Ascending aorta (tissue), 2 donors: ENCODE measurements around the gene PALB2. TPM values are rescaled to one million over a fixed set of nuclear protein-coding genes. Genes with fewer than 3 reads are reported as not detected.
"Not testable (repeated sequence)": the region's sequence is repeated elsewhere in the genome, so short reads cannot be mapped to it uniquely, and the experiment has no call there.

Source experiments
- DNase-seq, 2 donors: peaks; one replicate each; pipeline ENCODE4 v3.0.0-alpha.2; 2019; ENCODE audit warnings: low spot score in 2 of 2
- H3K27ac ChIP-seq, 2 donors: fragments of 200-600 bp; sonication (generic); one replicate each; pipeline ENCODE4 v1.5.1; 2016 to 2017; ENCODE audit warnings: mild to moderate bottlenecking in 1 of 2
- H3K27me3 ChIP-seq: fragments of 200-600 bp; sonication (generic); one replicate; pipeline ENCODE4 v1.5.1; 2017
- H3K36me3 ChIP-seq, 2 donors: fragments of 200-600 bp; sonication (generic); one replicate each; pipeline ENCODE4 v1.5.1; 2016
- H3K4me1 ChIP-seq, 2 donors: fragments of 200-600 bp; sonication (generic); one replicate each; pipeline ENCODE4 v1.5.1; 2016 to 2017; ENCODE audit warnings: mild to moderate bottlenecking in 1 of 2
- H3K4me3 ChIP-seq, 2 donors: fragments of 200-600 bp; sonication (generic); one replicate each; pipeline ENCODE4 v1.5.1; 2016 to 2017; ENCODE audit warnings: mild to moderate bottlenecking in 1 of 2
- H3K9me3 ChIP-seq, 2 donors: fragments of 200-600 bp; sonication (generic); one replicate each; pipeline ENCODE4 v1.5.1; 2016
- CTCF ChIP-seq, 3 experiments: fragments of 200-600 bp in 2 of 3; fragments of 450-650 bp in 1 of 3; sonication (generic) in 2 of 3; IDR thresholded peaks; one replicate each; pipeline ENCODE4 v1.5.1; 2016 to 2019; ENCODE audit warnings: antibody characterized with exemption in 3 of 3, mild to moderate bottlenecking in 1 of 3, moderate library complexity in 1 of 3
- intact Hi-C: fragments of 100-400 bp; cut with DNase I; formaldehyde crosslinking; loops from one replicate; pipeline ENCODE4 v1.15.1; 2023
- total RNA-seq: library from RNA; depleted of rRNA; stranded (reverse); fragments of >200 nt; gene quantifications from one replicate; pipeline ENCODE4 v1.1.0, GENCODE V29; 2016

PALB2 gene
- total RNA-seq, 1 donor from 2014 or later, result 2.1 TPM

- no peak for TF ChIP-seq CTCF (IDR thresholded peaks at IDR 0.05)
Measured at GRCh38 chr16:23611936-23612335, 29.2 kb downstream of the PALB2 start.

GRCh38 chr16:23610905-23611304, 30.2 kb downstream of the PALB2 start:
- peaks cover 2 to 42% of the 10 kb centered on the region in 2 donors for H3K36me3 ChIP-seq
- DNase-seq, H3K27me3 ChIP-seq, H3K27ac ChIP-seq, H3K9me3 ChIP-seq, H3K4me3 ChIP-seq, H3K4me1 ChIP-seq, intact Hi-C loops: not testable (repeated sequence)

More at GRCh38 chr16:23611936-23612335, 29.2 kb downstream of the PALB2 start:
- Histone ChIP-seq H3K4me3 (no peak overlapping the region), H3K27ac (no peak overlapping the region), H3K9me3 (no peaks in the 10 kb centered on the region), H3K36me3 (peaks cover 6 to 49% of the 10 kb centered on the region in 2 donors), H3K4me1 (no peaks in the 10 kb centered on the region), H3K27me3 (no peaks in the 10 kb centered on the region)
- DNase-seq, result no peak
- intact Hi-C loops, result no loop called here

- H3K4me1 ChIP-seq, result no peaks in the 10 kb centered on the region
- H3K4me3 ChIP-seq, result no peak overlapping the region
- no peak overlapping the region for H3K27ac ChIP-seq
- H3K9me3 ChIP-seq, result no peaks in the 10 kb centered on the region
- no peak for TF ChIP-seq CTCF (IDR thresholded peaks at IDR 0.05)
- H3K27me3 ChIP-seq, result no peaks in the 10 kb centered on the region
- intact Hi-C loops, result no loop called here
- DNase-seq, result no peak
- H3K36me3 ChIP-seq, result peaks cover 0 to 45% of the 10 kb centered on the region in 2 donors
Measured at GRCh38 chr16:23609929-23610328, 31.2 kb downstream of the PALB2 start.

- H3K9me3 ChIP-seq, result no peaks in the 10 kb centered on the region
Measured at GRCh38 chr16:23608194-23608593, 32.9 kb downstream of the PALB2 start.

GRCh38 chr16:23607726-23608125, 33.4 kb downstream of the PALB2 start:
- Histone ChIP-seq H3K27me3 (no peaks in the 10 kb centered on the region), H3K36me3 (peaks cover 3 to 45% of the 10 kb centered on the region in 2 donors), H3K4me1 (no peaks in the 10 kb centered on the region), H3K9me3 (no peaks in the 10 kb centered on the region), H3K4me3 (no peak overlapping the region), H3K27ac (no peak overlapping the region)
- no peak for DNase-seq
- TF ChIP-seq CTCF (IDR thresholded peaks at IDR 0.05), result no peak
- intact Hi-C loops, result no loop called here

More at GRCh38 chr16:23608194-23608593, 32.9 kb downstream of the PALB2 start:
- TF ChIP-seq CTCF (IDR thresholded peaks at IDR 0.05), result no peak
- H3K4me3 ChIP-seq, result no peak overlapping the region
- no peaks in the 10 kb centered on the region for H3K4me1 ChIP-seq
- intact Hi-C loops, result no loop called here
- H3K27me3 ChIP-seq, result no peaks in the 10 kb centered on the region
- no peak for DNase-seq
- H3K36me3 ChIP-seq, result peaks cover 3 to 49% of the 10 kb centered on the region in 2 donors
- H3K27ac ChIP-seq, result no peak overlapping the region

- DNase-seq, result no peak
- H3K4me1 ChIP-seq, result peaks cover 7 to 14% of the 10 kb centered on the region in 2 donors
- H3K9me3 ChIP-seq, result no peaks in the 10 kb centered on the region
- no peak overlapping the region for H3K27ac ChIP-seq
- peaks cover 0 to 15% of the 10 kb centered on the region in 2 donors for H3K36me3 ChIP-seq
- no peaks in the 10 kb centered on the region for H3K27me3 ChIP-seq
- no peak overlapping the region for H3K4me3 ChIP-seq
- no peak for TF ChIP-seq CTCF (IDR thresholded peaks at IDR 0.05)
- intact Hi-C loops, result no loop called here
Measured at GRCh38 chr16:23597003-23597756, 43.9 kb downstream of the PALB2 start.
